Tongue (tissue), 2 donors: Measurements from ENCODE around the gene CIB4. TPM values are rescaled to one million over a fixed set of nuclear protein-coding genes. Genes with fewer than 3 reads are reported as not detected.
A peak's percentile ranks its signal among the peaks of the same experiment; 100 is the strongest.

Experiments
- DNase-seq: peaks from one replicate; pipeline ENCODE4 v3.0.0-alpha.2; 2015
- total RNA-seq: library from RNA; depleted of rRNA; stranded (reverse); fragments of >200 nt; gene quantifications from one replicate; pipeline ENCODE4 v1.2.3, GENCODE V29; 2014

The CIB4 gene
- not detected for total RNA-seq

DNA sequence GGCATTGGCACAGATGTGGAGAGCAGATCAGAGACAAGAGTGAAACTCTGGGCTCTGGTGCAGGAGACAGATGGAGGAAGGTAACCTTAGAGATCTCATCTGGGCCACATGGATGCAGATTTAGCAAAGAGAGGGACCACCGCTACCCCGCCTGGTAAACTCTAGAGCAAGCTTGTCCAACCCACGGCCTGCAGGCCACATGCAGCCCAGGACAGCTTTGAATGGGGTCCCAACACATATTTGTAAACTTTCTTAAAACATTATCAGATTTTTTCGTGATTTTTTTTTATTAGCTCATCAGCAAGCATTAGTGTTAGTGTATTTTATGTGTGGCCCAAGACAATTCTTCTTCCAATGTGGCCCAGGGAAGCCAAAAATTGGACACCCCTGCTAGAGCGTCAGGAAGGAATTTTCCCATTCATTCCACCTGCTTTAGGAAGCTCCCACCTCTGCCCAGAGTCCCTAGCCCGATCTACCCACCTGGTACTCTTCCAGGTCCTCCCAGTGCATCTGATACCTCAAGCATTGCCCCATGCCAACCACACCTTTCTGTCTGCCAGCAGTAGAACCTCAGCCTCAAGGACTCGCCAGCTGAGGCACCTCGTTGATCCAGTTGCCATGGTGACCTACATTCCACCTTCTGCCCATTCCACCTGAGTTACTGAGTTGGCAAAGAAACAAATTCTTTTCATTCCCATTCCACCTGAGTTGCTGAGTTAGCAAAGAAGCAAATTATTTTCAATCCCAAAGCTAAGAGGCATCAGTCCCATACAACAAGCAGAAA is at the start of gene CIB4:
Gene CIB4 (minus strand): TSS at position 586 of the 784 bp plus-strand sequence. CDS start 52 bp downstream, at position 534.
- no peak for DNase-seq

DNA sequence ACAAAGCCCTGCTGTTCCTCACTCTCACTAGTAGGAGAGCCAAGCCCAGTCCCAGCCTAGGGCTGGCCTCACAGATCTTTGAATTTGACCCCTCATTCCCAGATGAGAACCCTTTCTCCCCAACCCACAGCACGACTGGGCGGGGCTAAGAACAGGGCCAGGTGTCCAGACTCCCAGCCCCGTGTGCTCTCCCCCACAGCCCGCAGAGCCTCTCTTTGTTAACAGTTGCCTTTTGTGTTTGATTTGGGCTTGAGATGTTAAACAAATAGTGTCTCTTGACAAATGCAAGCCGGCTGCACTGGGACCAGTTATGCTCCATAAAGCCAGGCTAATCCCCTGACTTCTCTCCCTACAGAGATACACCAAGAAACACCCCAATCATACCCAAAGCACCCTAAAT is 46.6 kb upstream of the CIB4 start:
- DNase-seq, result no peak

DNA sequence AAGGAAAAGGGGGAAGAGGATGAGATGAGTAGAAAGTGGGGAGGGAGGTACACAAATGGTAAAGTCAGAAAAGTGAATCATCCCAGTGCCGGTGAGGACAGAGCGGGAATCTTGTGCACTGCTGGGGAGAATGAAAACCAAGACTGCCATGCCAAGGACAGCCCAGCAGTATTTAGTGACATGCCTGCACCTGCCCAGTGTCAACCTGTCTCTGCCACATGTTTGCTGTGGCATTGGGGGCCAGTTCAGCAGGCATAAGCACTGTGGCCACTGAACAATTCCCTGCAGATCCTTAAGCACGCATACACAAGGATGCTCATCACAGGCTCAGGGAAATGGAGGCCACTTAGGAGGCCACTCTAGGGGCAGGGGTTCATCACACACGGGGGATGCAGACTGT is 46.2 kb upstream of the CIB4 start:
- no peak for DNase-seq

DNA sequence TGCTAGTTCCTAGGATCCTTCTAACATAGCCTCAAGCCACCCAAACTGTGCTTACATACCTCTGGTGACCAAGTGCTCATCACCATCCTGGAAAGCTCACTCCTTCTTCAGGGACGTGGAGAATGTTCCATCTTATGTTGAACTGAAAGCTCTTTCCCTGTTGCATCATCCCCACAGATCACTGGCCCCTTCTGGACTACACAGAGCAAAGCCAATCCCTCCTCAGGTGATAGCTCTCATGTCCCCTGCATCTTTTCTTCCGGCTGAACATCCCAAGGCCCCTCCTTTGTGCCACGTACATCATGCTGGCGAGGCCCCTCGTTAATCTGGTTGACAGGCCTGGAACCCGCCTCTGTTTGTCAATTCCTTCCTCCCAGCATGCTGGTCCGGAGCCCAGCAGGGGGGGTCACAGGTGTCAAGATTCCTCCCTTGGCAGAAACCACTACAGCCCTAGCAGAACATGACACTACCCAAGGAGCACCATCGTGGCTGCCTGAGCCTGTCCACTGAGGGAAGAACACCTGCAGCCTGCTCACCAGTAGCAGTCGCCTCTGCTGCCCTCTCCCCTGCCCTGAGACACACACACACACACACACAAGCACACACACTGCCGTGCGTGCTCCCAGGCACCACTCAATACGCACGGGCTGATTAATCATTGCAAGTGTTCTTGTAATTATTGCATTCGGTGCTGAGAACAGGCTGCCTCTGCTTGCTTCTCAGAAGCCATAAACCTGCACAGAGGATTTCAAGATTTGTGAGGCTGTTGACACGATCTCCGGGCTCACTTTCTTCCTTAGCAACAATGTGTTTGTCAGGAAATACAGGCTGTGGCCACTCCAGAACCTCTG is 45.0 kb upstream of the CIB4 start:
- peak; percentile 24 for DNase-seq

DNA sequence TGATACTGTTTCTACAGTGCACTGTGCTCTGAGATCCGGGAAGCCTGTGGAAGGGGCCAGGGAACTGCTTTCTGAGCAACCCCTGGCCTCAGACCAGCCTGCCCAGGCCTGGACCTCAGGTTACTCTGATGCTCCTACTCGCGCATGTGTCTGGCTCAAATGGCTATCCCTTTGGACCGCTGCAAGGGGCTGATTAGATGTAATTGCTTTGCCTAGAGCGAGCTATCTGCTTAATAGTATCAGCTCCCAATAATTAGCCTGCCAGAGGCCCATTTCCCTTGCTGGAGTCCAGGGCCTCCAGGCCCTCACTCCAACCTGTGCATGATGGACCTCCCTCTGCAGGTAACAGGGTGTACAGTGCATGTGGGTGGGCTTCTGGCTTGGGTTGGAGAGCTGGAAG is 44.2 kb upstream of the CIB4 start:
- no peak for DNase-seq

DNA sequence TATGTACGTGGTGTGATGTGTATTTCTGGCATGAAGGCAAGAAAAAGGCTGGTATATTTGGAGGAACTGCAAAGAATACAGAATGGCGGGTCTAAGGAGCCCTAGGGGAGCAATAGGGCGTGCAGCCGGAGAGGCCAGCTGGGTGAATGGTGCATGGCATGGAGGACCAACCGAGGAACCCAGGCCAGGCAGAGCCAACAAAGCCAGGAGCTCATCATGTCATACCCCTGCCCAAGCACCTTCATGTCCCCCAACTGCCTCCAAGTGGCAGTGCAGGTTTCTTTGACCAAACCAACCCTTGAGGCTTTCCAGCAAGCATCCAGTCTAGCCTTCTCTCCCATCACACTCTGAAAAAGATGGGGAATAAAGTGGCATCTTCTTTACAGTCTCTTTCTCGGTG is 42.4 kb upstream of the CIB4 start:
- no peak for DNase-seq

DNA sequence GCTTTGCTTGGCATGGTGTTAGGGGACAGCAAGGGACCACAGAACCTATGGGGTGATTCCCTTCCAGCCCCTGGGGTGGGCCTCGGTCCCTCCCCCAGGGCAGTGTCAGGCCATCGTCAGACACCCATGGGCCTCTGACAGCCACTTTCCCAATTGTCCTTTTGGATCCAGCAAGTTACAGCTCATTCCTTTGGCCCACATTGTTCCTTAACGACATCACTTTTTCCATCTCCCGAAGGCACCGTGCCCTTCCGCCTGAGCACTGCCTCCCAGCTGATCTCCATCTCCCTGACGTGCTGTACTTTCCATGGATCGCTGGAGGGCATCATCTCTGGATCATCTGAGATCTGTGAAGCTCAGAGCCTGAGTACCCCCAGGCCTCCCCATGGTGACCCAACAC is 41.0 kb upstream of the CIB4 start:
- no peak for DNase-seq

DNA sequence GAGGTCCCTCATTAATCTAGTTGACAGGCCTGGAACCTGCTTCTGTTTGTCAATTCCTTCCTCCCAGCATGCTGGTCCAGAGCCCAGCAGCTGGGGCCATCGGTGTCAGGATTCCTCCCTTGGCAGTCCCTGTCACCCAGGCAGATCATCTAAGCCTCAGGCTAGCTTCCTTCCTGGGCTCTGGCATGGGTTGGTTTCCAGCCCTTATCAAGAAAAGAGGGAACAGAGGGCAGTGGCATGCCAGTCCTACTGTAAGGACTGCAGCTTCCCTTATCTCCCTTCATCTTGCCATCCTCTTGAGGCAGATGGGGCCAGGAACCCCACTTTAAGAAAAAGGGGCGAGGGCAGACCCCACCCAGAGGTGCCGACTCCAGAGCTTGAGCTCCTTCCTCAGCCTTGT is 40.5 kb upstream of the CIB4 start:
- no peak for DNase-seq

DNA sequence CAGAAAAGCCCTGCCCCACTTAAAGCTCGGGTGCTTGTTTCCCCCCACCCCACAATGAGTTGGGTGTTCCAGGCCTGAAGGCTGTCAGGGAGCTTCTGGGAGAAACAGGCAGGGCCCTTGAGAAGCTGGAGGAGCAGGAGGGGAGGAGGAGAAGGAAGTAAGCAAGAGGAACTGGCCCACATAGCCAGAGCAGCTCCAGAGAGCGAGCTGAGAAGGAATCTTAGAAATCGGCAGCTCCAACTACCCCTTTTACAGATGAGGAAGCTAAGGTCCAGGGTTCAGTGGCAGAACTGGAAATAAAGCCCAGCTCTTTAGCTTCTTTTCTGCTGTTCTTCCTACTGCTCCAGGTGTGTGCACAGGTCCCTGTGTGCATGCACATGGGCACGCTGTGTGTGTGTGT is 38.7 kb upstream of the CIB4 start:
- DNase-seq, result no peak

DNA sequence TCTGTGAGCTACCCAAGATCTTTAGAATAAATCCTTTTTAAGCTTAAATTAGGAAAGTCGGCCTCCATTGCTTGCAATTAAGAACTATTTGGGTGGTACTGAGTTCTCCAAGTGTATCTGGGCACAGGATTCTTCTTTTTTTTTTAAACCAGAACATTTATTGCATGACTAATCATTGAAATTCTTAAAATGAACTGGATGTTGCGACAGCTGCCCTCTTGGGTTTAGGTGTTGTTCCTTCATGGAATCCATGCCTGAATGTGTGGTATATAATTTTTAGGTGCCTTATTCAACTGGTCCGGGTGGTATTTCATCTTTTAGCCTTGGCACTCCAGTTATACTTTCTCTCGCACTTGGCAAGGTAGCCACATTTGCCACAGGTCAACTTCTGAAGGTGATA is 36.9 kb upstream of the CIB4 start:
- DNase-seq, result no peak

DNA sequence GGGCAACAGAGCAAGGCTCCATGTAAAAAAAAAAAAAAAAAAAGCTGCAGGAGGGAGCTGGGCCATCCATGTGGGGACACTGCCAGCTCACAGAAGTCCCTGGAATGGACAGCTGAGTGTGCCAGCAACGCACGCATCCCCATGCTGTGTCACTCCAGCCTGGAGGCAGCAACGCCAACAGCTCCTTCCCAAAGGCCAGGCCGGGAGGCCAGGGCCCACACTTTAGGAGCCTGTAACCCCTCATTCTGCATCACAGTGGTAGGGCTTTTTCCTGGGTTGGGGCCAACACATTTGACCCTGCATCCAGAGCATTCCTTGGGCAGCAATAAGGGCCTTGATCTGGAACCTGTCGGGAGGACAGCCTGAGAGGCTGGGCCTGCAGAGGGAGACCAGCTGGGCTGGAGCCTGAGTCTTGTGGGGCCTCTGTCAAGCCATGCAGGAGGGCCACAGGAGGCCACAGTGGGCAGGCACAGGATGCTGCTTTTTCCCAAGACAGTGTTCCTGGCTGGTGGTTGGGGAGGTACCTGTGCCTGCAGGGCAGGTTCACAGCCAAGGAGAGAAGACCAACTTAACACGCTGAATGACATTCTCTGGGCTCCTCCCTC is 34.6 kb upstream of the CIB4 start:
- DNase-seq, result no peak

DNA sequence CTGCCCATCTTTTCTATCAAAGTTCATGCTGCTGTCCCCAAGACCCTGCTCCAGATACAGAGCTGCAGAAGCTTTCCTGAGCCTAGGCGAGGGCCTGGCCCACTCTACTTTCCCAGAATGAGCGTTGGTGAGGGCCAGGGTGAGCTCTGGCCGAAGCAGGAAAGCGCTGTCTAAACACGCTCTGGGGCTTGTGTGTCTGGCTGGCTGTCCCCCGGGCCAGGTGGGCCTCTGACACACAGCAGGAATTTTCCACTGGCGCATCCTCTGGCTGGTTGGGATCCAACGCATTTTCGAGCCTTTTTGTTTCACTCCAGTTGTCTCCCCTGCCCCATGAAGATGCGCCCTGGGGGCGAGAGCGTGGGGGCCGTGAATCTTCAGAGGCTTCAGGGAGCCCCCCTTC is 33.6 kb upstream of the CIB4 start:
- no peak for DNase-seq

DNA sequence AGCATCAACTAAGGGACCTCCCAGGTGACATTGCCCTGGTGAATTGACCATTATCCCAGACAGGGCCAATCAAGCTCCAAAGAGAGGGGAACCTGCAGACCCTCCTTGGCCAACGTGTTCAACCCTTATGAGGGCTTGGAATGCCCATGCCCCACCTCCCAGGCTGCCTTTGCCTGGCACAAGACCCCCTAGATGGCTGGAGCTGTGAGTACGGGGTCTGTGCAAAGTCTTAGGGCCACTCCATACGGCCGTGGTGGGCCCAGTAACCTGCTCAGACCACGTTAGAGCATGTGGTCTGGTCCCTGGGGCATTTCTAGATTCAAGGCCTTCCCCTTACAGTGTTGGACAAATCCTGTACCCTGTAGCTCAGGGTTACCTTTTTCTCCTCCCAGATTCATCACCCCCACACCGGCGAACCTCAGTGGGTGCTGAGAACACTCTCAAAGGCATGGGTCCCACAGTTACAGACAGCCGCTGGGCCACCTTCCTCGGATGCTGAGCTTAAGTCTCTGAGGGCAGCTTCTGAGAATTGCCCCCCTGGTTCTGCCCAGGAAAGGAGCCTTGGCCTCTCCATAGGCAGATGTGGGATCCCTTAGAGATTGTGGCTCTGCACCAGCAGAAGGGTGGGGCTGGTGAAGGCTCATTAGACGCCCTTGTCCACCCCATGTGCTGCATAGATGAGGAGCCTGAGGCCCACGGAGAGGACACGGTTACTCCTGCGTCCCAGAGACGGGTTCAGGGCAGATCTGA is 33.0 kb upstream of the CIB4 start:
- no peak for DNase-seq

DNA sequence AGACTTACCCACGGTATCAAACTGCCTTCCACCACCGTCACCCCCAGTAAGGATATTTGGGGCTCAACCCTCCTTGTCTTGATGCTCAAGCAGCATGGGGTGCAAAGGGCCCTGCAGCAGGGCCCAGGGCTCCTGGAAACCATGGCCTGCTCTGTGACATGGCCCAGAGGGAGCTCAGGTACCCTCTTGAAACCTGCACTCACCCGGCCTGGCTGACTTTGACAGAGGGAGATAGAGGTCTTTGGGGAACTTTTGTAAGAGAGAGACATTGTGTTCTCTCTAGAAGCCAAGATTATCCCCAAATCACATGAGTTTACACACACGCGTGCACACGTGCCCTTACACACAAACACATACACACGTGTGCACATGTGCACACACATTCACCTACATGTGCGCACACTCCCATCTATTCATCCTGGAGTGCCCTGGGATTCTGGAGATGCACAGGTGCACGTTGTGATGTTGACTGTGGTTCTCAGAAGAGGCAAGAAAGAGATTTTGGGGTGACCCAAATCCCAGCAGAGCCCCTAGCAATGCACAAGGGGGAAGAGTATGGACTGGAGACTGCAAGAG is 31.7 kb upstream of the CIB4 start:
- no peak for DNase-seq

DNA sequence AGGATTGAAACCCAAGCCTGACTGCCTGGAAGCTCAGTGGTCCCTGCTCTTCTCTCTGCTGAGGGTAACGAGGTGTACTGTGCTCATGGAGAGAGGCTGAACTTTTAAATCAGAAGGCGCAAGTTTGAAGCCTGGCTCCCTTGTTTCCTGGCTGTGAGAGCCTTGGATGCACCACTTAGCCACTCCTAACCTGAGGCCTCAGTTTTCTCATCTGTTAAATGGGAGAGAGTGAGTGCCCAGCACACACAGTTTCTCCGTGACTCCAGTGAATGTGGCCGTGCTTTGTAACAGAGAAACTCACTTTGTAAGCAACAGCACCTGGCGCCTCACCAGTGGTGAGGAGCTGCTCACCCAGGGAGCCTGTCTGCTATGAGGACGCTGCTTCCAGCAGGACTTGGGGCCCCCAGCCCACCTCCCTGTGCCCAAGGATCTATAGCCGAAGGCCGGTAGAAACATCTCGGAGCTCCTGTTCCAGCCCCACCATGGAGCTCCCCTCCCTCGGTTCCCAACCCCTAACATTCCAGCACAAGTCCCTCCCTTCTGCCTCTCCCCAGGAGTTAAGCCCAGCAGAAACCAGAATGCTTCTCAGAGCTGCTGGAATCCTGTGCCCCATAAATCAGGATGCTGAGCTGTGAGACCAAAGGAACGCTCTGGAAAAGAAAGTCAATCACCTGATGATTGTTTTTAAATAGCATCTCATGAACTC is 31.1 kb upstream of the CIB4 start:
- no peak for DNase-seq

DNA sequence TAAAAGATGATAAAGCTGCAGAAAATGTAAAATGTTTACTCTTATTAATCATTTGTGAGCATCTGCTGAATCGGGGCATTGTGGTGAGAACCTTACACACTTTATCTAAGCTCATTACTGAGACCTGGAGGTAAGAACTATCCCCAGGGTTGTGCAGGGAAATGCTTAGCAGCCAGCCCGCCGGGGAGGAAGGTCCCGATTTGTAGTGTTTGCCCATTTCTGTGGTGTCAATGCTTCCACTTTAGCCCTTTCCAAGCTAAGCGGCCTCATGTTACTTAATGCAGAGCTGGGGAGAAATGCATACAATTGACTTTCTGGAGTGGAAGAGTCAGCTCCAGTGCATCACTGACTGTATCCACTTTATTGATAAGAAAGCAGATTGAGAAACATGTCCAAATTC is 30.5 kb upstream of the CIB4 start:
- DNase-seq, result no peak

DNA sequence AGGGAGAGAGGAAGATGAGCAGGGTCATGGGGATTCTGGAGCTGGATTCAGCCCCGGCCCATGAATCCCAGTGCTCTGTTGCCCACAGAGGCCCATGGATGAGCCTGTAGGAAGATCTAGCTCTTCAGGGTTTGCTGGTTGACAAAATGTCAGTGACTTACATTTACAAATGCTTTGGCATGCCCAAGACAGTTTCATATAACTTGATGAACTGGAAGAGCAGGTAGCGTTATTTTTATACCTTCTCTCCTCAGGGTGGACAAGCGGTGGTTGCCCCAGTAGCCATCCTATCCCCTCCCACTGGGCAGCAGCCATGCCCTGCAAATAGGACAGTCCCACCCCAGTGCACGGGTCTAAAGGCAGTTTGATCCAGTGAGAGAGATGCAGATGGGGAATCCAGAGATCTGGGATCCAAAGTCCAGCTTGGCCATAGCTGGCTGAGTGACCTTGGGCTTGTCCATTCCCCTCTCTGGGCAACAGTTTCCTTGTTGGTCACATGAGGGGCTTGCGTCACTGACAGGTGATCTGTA is 29.8 kb upstream of the CIB4 start:
- no peak for DNase-seq

DNA sequence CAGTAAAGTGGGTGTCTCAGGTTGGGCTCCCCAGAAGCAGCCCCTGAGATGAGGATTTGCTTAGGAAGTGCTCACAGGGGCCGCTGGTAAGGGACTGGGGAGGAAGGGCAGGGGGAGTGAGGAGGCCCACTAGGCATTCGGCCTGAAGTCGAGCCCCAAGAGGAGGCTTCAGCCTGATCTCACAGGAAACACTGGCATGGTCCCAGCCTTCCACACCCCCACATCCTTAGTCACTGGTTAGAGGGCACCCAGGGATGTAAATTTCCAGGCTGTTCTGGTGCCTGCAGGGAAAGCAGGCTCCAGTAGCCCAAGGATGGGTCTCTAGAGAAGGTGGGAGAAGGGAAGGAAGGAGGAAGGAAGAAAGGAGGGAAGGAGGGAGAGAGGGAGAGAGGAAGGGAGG is 29.0 kb upstream of the CIB4 start:
- DNase-seq, result no peak

DNA sequence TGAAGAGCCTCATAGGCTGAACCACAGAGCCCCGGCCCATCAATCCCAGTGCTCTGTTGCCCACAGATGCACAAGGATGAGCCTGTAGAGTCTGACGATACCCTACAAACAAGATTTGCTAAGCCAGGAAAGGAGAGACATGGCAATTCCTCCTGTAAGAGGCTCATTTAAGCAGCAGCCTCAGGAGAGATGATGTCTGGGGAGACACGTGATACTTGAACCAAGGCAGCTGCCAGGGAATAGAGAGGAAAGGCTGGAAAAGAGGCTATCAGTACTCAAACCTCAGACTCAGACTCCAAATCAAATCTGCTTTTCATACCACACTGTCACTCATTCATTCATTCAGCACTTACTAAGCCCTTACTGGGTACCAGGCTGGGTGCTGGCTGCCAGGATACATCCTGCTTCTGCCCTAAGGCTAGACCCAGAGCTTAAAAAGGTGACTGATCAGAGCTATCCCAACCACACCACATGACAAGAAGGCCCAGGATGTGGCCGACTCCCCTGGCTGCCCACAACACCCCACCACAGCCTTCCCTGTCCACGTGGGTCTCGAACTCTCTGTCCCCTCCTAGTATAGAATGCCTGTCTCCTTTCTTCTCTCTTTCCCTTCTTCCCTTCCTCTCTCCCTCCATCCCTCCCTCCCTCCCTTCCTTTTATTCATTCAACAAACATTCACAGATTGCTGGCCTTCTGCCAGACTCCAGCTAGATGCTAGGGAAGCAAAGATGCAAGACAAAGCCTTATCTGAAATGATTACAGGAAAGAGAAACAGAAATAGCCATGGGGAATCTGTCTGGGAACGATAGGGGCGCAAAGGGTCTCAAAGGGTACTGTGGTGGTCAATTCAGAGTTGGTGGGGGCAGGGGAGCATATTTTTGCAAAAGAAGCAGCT is 27.9 kb upstream of the CIB4 start:
- DNase-seq, result no peak

DNA sequence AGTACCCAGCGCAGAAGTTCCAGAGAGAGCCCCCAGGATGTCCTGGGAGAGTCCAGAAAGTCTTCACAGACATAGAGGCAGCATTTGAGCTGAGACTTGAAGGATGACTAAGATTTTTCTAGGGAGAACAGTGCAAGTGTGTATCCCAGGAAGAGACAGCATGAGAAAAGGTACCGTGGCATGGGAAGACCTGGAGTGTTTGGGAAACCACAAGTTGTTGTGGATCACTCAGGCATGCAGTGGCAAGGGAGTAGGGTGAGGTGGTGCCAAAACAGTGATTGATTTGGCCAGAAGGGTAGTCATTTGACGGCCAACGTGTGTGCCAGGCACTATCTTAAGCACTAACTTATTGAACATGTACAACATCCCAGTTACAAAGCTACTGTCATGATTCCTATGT is 26.9 kb upstream of the CIB4 start:
- DNase-seq, result no peak
